Endothelial cell of umbilical vein (primary cell): ENCODE data around the gene GGTLC1. TPM values are rescaled to one million over a fixed set of nuclear protein-coding genes. Genes with fewer than 3 reads are reported as not detected.

Experiments used
- BruUV-seq: library from RNA; stranded (reverse); fragments of 400-500 nt; replicated peaks from 2 replicates; lab custom pipeline; 2021; lab: Mats Ljungman, UMichigan
- CTCF ChIA-PET: fragments of 300-600, 350-600 bp; sonication (Branson Sonifier 250); formaldehyde crosslinking; loops from one replicate; lab custom pipeline; 2021; ENCODE audit warnings: antibody characterized with exemption, inconsistent platforms; lab: Charles Lee
- POLR2A ChIA-PET: fragments of 300-600, 350-600 bp; sonication (Branson Sonifier 250); formaldehyde crosslinking; loops from one replicate; lab custom pipeline; 2021; ENCODE audit warnings: antibody characterized with exemption, inconsistent platforms; lab: Charles Lee
- DNase-seq: peaks from one replicate; pipeline ENCODE4 v3.0.0-alpha.2; 2011; ENCODE audit warnings: low read depth, low spot score
- FAIRE-seq: peaks from 2 replicates; lab custom pipeline; 2011; peaks lifted over from hg19 to GRCh38; lab: Jason Lieb, UNC
- H2AFZ ChIP-seq: 2 replicates; pipeline ENCODE4 v1.6.0; 2012; ENCODE audit warnings: low read depth, low read length, control low read depth, inconsistent platforms
- H3K27ac ChIP-seq: 2 replicates; pipeline ENCODE4 v1.5.1; 2011; ENCODE audit warnings: low read depth, mild to moderate bottlenecking, control low read depth, low read length, moderate library complexity; ENCODE audit not compliant: insufficient read depth
- H3K27me3 ChIP-seq, 2 experiments: 2 replicates each; pipeline versions ENCODE4 v1.6.0 to v1.6.1; 2011; ENCODE audit warnings: low read length in 2 of 2, mixed read lengths in 1 of 2; ENCODE audit not compliant: control insufficient read depth in 2 of 2, insufficient read depth in 2 of 2
- H3K36me3 ChIP-seq, 2 experiments: 2 replicates in 1 of 2; 3 replicates in 1 of 2; pipeline ENCODE4 v1.5.1; 2011; ENCODE audit warnings: low read length in 2 of 2, mild to moderate bottlenecking in 1 of 2, moderate library complexity in 1 of 2; ENCODE audit not compliant: control insufficient read depth in 2 of 2, insufficient read depth in 2 of 2; ENCODE audit errors: extremely low read depth in 1 of 2
- H3K4me1 ChIP-seq: 3 replicates; pipeline ENCODE4 v1.5.1; 2011; ENCODE audit warnings: mild to moderate bottlenecking, low read length; ENCODE audit not compliant: control insufficient read depth, insufficient read depth; ENCODE audit errors: extremely low read depth
- H3K4me2 ChIP-seq: 2 replicates; pipeline ENCODE4 v1.6.1; 2011; ENCODE audit warnings: low read length, control low read depth, mixed read lengths; ENCODE audit not compliant: insufficient read depth
- H3K4me3 ChIP-seq, 3 experiments: fragments of 200-600 bp in 1 of 3; sonication (generic), shearing (Covaris generic) in 1 of 3; replicated peaks in 1 of 3; 2 replicates each; pipeline ENCODE4 v1.5.1; 2011 to 2016; ENCODE audit warnings: control low read depth in 3 of 3, low read length in 3 of 3, mild to moderate bottlenecking in 2 of 3, inconsistent platforms in 1 of 3, low read depth in 1 of 3, moderate library complexity in 1 of 3; ENCODE audit not compliant: insufficient read depth in 1 of 3
- H3K79me2 ChIP-seq: 2 replicates; pipeline ENCODE4 v1.6.0; 2012; ENCODE audit warnings: low read length, inconsistent platforms; ENCODE audit not compliant: control insufficient read depth, insufficient read depth
- H3K9ac ChIP-seq: replicated peaks from 2 replicates; pipeline ENCODE3; 2011; ENCODE audit warnings: low read length, control low read depth; ENCODE audit not compliant: insufficient read depth; ENCODE audit errors: extremely low read depth
- H3K9me1 ChIP-seq: replicated peaks from 3 replicates; pipeline ENCODE4 v1.6.0; 2011; ENCODE audit warnings: mild to moderate bottlenecking, low read length; ENCODE audit not compliant: control insufficient read depth, insufficient read depth; ENCODE audit errors: extremely low read depth
- H3K9me3 ChIP-seq: replicated peaks from 2 replicates; pipeline ENCODE4 v1.5.1; 2012; ENCODE audit warnings: low read length, inconsistent platforms; ENCODE audit not compliant: control insufficient read depth, insufficient read depth
- H4K20me1 ChIP-seq: replicated peaks from 2 replicates; pipeline ENCODE3; 2011; ENCODE audit warnings: mild to moderate bottlenecking, low read length; ENCODE audit not compliant: control insufficient read depth, insufficient read depth; ENCODE audit errors: extremely low read depth
- CTCF ChIP-seq, 2 donors: IDR thresholded peaks; 1 replicate in 1 of 2; 2 replicates in 1 of 2; pipeline ENCODE4 v1.5.1; 2011; ENCODE audit warnings: low read length in 2 of 2, mild to moderate bottlenecking in 2 of 2, moderate library complexity in 2 of 2, control low read depth in 1 of 2, inconsistent platforms in 1 of 2, low read depth in 1 of 2; ENCODE audit not compliant: insufficient read depth in 1 of 2; ENCODE audit errors: extremely low read depth in 1 of 2
- EZH2 ChIP-seq: IDR thresholded peaks from 2 replicates; pipeline ENCODE4 v1.6.1; 2012; ENCODE audit warnings: borderline replicate concordance, low read depth, mild to moderate bottlenecking, moderate library complexity, low read length, inconsistent platforms; ENCODE audit not compliant: severe bottlenecking
- FOS ChIP-seq: IDR thresholded peaks from 2 replicates; pipeline ENCODE4 v1.6.1; 2011; ENCODE audit warnings: mild to moderate bottlenecking, low read length, moderate library complexity, borderline replicate concordance; ENCODE audit not compliant: insufficient read depth
- GATA2 ChIP-seq: IDR thresholded peaks from 2 replicates; pipeline ENCODE4 v1.7.0; 2011; ENCODE audit warnings: low read depth, mild to moderate bottlenecking, moderate library complexity, mixed read lengths, low read length; ENCODE audit not compliant: insufficient read length, insufficient read depth
- JUN ChIP-seq: IDR thresholded peaks from 2 replicates; pipeline ENCODE4 v1.6.1; 2011; ENCODE audit warnings: borderline replicate concordance, low read depth; ENCODE audit not compliant: insufficient read length, insufficient read depth
- MAX ChIP-seq: IDR thresholded peaks from 2 replicates; pipeline ENCODE4 v1.6.1; 2011; ENCODE audit not compliant: insufficient read depth, insufficient read length
- MYC ChIP-seq: IDR thresholded peaks from one replicate; pipeline ENCODE4 v1.6.1; 2011; ENCODE audit warnings: mild to moderate bottlenecking, low read depth, low read length
- POLR2A ChIP-seq: IDR thresholded peaks from 2 replicates; pipeline ENCODE4 v1.6.1; 2012; ENCODE audit warnings: low read depth, mild to moderate bottlenecking, control low read depth, low read length
- POLR2AphosphoS5 ChIP-seq: IDR thresholded peaks from 2 replicates; pipeline ENCODE4 v1.6.1; 2012; ENCODE audit warnings: low read depth, mild to moderate bottlenecking, control low read depth, low read length, moderate library complexity; ENCODE audit not compliant: insufficient read depth
- dilution Hi-C: fragments of 300-500 bp; cut with MboI; formaldehyde crosslinking; loops from one replicate; pipeline ENCODE4 v1.15.0; 2019; ENCODE audit warnings: low sequenced_read_pairs; ENCODE audit not compliant: extremely low pct_ligation_motif_present
- intact Hi-C: fragments of 100-400 bp; cut with micrococcal nuclease; formaldehyde crosslinking; loops from one replicate; pipeline ENCODE4 v1.10.0; 2022
- polyA plus RNA-seq, 4 experiments: library from polyadenylated mRNA; depleted of rRNA in 3 of 4; stranded (reverse) in 3 of 4; unstranded in 1 of 4; fragments of >200 nt; gene quantifications; 2 replicates each; pipeline versions ENCODE4 v1.2.1 to v1.2.3, GENCODE V29; 2011 to 2012; ENCODE audit warnings: missing spikeins in 1 of 4
- total RNA-seq: library from RNA; stranded (reverse); gene quantifications from 2 replicates; pipeline ENCODE4 v1.2.3, GENCODE V29; 2021

The GGTLC1 gene
- total and polyA plus RNA-seq, 2 donors (not counting 3 experiments of a cell fraction or from before 2014, with no cell fraction given) = not detected

GRCh38 chr20:23954008-23954745 lies 34.4 kb downstream of the GGTLC1 start:
- Histone ChIP-seq H3K79me2 (no peaks in the 10 kb centered on the region), H3K9me1 (no peaks in the 10 kb centered on the region), H3K4me1 (no peaks in the 10 kb centered on the region), H3K4me2 (no peak overlapping the region), H3K27me3 (no peaks in the 10 kb centered on the region), H3K27ac (no peak overlapping the region), H3K9me3 (no peaks in the 10 kb centered on the region), H3K9ac (no peak overlapping the region), H2AFZ (no peak overlapping the region), H4K20me1 (no peaks in the 10 kb centered on the region), H3K36me3 (no peaks in the 10 kb centered on the region), H3K4me3 (no peak overlapping the region)
- FAIRE-seq (no peak), DNase-seq (no peak)
- dilution Hi-C loops (no loop called here), intact Hi-C loops (no loop called here)
- TF ChIP-seq CTCF (IDR thresholded peaks at IDR 0.05; ENCODE audit: extremely low read depth in 1 of 2, insufficient read depth in 1 of 2, low read depth in 1 of 2, low read length in 2 of 2) (no peak), POLR2A (no peak), FOS (no peak), POLR2AphosphoS5 (no peak), JUN (no peak), GATA2 (no peak), MYC (no peak), MAX (no peak), EZH2 (no peak)
- POLR2A ChIA-PET = no interaction called here
- no TSS peak for BruUV-seq
- CTCF ChIA-PET = no interaction called here
